Upper lobe of right lung (tissue), 1 donor: Measurements from ENCODE around the gene CCDC40. TPM values are rescaled to one million over a fixed set of nuclear protein-coding genes. Genes with fewer than 3 reads are reported as not detected.
A peak's percentile ranks its signal among the peaks of the same experiment; 100 is the strongest.

Experiments
- ATAC-seq: fragments of 200-7000 bp; cut with Tn5 transposase; one replicate; pipeline ENCODE4 v1.9.1; 2020; ENCODE audit warnings: mild to moderate bottlenecking, moderate library complexity
- DNase-seq: peaks from one replicate; pipeline ENCODE4 v3.0.0-alpha.2; 2020
- H3K27ac ChIP-seq: fragments of 200-600 bp; one replicate; pipeline ENCODE4 v1.8.0; 2022
- H3K27me3 ChIP-seq: fragments of 200-600 bp; one replicate; pipeline ENCODE4 v1.8.0; 2022; ENCODE audit warnings: mild to moderate bottlenecking
- H3K36me3 ChIP-seq: fragments of 200-600 bp; one replicate; pipeline ENCODE4 v1.8.0; 2022
- H3K4me1 ChIP-seq: fragments of 200-600 bp; one replicate; pipeline ENCODE4 v1.8.0; 2022
- H3K4me3 ChIP-seq: fragments of 200-600 bp; one replicate; pipeline ENCODE4 v1.8.0; 2022; ENCODE audit warnings: mild to moderate bottlenecking
- H3K9me3 ChIP-seq: fragments of 200-600 bp; one replicate; pipeline ENCODE4 v1.8.0; 2022
- CTCF ChIP-seq: fragments of 200-600 bp; IDR thresholded peaks from one replicate; pipeline ENCODE4 v1.8.0; 2022; ENCODE audit warnings: antibody characterized with exemption
- intact Hi-C: fragments of 100-400 bp; cut with DNase I; formaldehyde crosslinking; loops from one replicate; pipeline ENCODE4 v1.11.0; 2022
- total RNA-seq: library from RNA; stranded (reverse); fragmentation: NEBNext Ultra II Directional; extraction: Animal tissue kit (Norgen Biotek cat#: 25700); gene quantifications from one replicate; pipeline ENCODE4 v1.2.1, GENCODE V29; 2021
- donor health status: DM: no; HTN: yes; CAD: no; lungs with severe emphysema.

CCDC40 gene
- total RNA-seq, 1 donor from 2014 or later = 3.5 TPM

- Histone ChIP-seq H3K9me3 (no peaks in the 10 kb centered on the region), H3K4me3 (no peak overlapping the region), H3K27me3 (no peaks in the 10 kb centered on the region), H3K36me3 (no peaks in the 10 kb centered on the region), H3K27ac (peak overlapping the region; percentile 72), H3K4me1 (peaks cover 32% of the 10 kb centered on the region)
- ATAC-seq = peak; percentile 89
- intact Hi-C loops = no loop called here
- TF ChIP-seq CTCF = no peak
- peak; percentile 85 for DNase-seq
Observed at GRCh38 chr17:80029258-80029974, 7.0 kb upstream of the CCDC40 start.

- peak; percentile 68 for ATAC-seq
- H3K4me1 ChIP-seq = peaks cover 32% of the 10 kb centered on the region
- DNase-seq = peak; percentile 89
Observed at GRCh38 chr17:80030730-80031410, 5.6 kb upstream of the CCDC40 start.

GRCh38 chr17:80031691-80032430 lies 4.6 kb upstream of the CCDC40 start:
- no peaks in the 10 kb centered on the region for H3K27me3 ChIP-seq
- no peak for ATAC-seq
- H3K27ac ChIP-seq = no peak overlapping the region
- intact Hi-C loops = no loop called here
- no peak overlapping the region for H3K4me3 ChIP-seq
- no peaks in the 10 kb centered on the region for H3K36me3 ChIP-seq
- peaks cover 33% of the 10 kb centered on the region for H3K4me1 ChIP-seq
- no peak for TF ChIP-seq CTCF
- no peak for DNase-seq
- no peaks in the 10 kb centered on the region for H3K9me3 ChIP-seq

More at GRCh38 chr17:80030730-80031410, 5.6 kb upstream of the CCDC40 start:
- H3K27me3 ChIP-seq = no peaks in the 10 kb centered on the region
- H3K27ac ChIP-seq = no peak overlapping the region
- H3K36me3 ChIP-seq = no peaks in the 10 kb centered on the region
- no peaks in the 10 kb centered on the region for H3K9me3 ChIP-seq
- TF ChIP-seq CTCF = no peak
- intact Hi-C loops = no loop called here
- no peak overlapping the region for H3K4me3 ChIP-seq

GRCh38 chr17:80032614-80033171 lies 3.7 kb upstream of the CCDC40 start:
- ATAC-seq (no peak), DNase-seq (no peak)
- H3K27ac ChIP-seq = no peak overlapping the region
- no peaks in the 10 kb centered on the region for H3K9me3 ChIP-seq
- no peak overlapping the region for H3K4me3 ChIP-seq
- no peaks in the 10 kb centered on the region for H3K36me3 ChIP-seq
- no peak for TF ChIP-seq CTCF
- intact Hi-C loops = no loop called here
- no peaks in the 10 kb centered on the region for H3K27me3 ChIP-seq
- H3K4me1 ChIP-seq = peaks cover 36% of the 10 kb centered on the region

- Histone ChIP-seq H3K36me3 (no peaks in the 10 kb centered on the region), H3K4me3 (no peak overlapping the region), H3K9me3 (no peaks in the 10 kb centered on the region), H3K4me1 (peaks cover 25% of the 10 kb centered on the region), H3K27ac (no peak overlapping the region), H3K27me3 (no peaks in the 10 kb centered on the region)
- intact Hi-C loops = no loop called here
- TF ChIP-seq CTCF = no peak
- no peak for ATAC-seq
- no peak for DNase-seq
Observed at GRCh38 chr17:80033840-80034239, 2.6 kb upstream of the CCDC40 start.
